ENCODE results near the gene SPEG. TPM values are rescaled to one million over a fixed set of nuclear protein-coding genes. Genes with fewer than 3 reads are reported as not detected.

SPEG gene
- total RNA-seq, 1 experiment from 2014 or later = not detected

DNA sequence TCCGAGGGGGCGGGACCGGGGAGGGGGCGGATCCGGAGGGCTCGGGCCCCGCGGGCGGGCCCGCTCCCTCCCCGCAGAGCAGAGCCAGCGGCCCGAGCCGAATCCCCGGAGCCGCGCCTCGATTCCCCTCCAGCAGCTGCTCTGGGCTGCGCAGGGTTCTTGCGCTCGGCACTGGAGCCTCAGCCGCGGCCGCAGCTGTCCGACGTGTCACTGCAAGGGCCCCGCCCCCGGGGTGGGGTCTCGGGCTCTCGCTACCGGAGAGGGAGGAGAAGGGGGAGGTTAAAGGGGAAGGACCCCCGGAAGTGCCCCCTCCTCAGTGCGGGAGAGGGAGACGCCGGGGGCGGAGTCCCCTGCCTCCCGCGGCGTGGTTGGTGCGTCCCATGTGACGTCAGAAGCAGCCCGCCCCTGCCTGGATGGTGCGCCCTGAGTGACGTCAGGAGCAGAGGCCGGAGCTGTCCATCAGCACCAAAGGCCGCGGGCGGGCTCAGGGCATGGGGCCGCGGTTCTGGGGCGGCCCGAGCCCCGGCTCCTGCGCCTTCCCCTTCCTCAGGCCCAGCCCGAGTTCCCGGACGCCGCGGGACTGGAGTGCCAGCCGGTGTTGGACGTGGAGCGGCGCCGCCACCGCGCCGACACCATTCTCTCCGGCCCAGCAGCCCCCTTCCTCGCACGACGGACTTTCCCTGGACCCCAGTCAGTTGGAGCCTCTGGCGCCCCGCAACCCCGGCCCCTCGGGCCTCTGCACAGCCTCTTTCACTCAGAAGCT is 109.1 kb downstream of the SPEG start, which contains the start of the genes CHPF and TMEM198:
CHPF (minus strand) TSS at position 214 of the 763 bp plus-strand sequence. CDS start 271 bp downstream, outside the sequence.
TMEM198 (plus strand) TSS at position 433 of the 763 bp plus-strand sequence. CDS start 700 bp downstream, outside the sequence.
- Histone ChIP-seq H3K9me2 (replicated peaks; ENCODE audit: insufficient read depth, low read length) (no peaks in the 10 kb centered on the region), H4K20me1 (ENCODE audit: insufficient read depth, low read depth, low read length) (peaks cover 10% of the 10 kb centered on the region), H3K4me2 (ENCODE audit: low read depth, low read length, poor library complexity, severe bottlenecking) (peak within 1 kb of the TSS; percentile 98), H3K9ac (ENCODE audit: low read length) (peak within 1 kb of the TSS; percentile 93), H3K36me3 (ENCODE audit: insufficient read depth, low read length) (peaks cover 9% of the 10 kb centered on the region; the same call in 1 of the 2 replicates), H3K79me2 (ENCODE audit: low read length) (peaks cover 9% of the 10 kb centered on the region), H2AFZ (ENCODE audit: low read length) (peak within 1 kb of the TSS; percentile 69; the same call in 1 of the 2 replicates), H3K4me3 (ENCODE audit: low read length) (peak within 1 kb of the TSS; percentile 99), H3K4me1 (ENCODE audit: low read length) (peaks cover 23% of the 10 kb centered on the region), H3K27me3 (ENCODE audit: low read length) (no peaks in the 10 kb centered on the region), H3K27ac (ENCODE audit: low read length) (peak within 1 kb of the TSS; percentile 60), H3K9me3 (ENCODE audit: low read length) (no peaks in the 10 kb centered on the region)
- DNase-seq = peak; percentile 99

DNA sequence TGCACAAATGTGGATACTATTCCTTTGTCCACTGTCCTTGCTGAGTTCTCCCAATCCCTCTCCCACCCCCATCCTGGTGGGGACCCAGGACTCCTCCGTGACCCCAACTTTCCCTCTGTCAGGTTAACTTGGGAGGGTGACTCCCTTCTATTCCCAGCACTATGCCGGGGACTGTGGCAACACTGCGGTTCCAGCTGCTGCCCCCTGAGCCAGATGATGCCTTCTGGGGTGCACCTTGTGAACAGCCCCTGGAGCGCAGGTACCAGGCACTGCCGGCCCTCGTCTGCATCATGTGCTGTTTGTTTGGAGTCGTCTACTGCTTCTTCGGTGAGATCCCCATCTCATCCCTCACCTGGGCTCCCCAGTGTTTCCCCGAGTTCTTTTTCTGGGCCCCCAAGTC is 109.9 kb downstream of the SPEG start:
- DNase-seq = no peak
- peak overlapping the region; percentile 63 for H3K9ac ChIP-seq (ENCODE audit: low read length)
- peaks cover 9% of the 10 kb centered on the region for H3K79me2 ChIP-seq (ENCODE audit: low read length)
- H3K27me3 ChIP-seq (ENCODE audit: low read length) = no peaks in the 10 kb centered on the region
- H3K36me3 ChIP-seq (ENCODE audit: insufficient read depth, low read length) = peaks cover 9% of the 10 kb centered on the region; the same call in 1 of the 2 replicates
- peaks cover 10% of the 10 kb centered on the region for H4K20me1 ChIP-seq (ENCODE audit: insufficient read depth, low read depth, low read length)
- H3K4me2 ChIP-seq (ENCODE audit: low read depth, low read length, poor library complexity, severe bottlenecking) = peak overlapping the region; percentile 98
- H3K27ac ChIP-seq (ENCODE audit: low read length) = no peak overlapping the region
- H3K9me2 ChIP-seq (replicated peaks; ENCODE audit: insufficient read depth, low read length) = no peaks in the 10 kb centered on the region
- H2AFZ ChIP-seq (ENCODE audit: low read length) = no peak overlapping the region
- peak overlapping the region; percentile 71; the same call in 1 of the 2 replicates for H3K4me3 ChIP-seq (ENCODE audit: low read length)
- H3K4me1 ChIP-seq (ENCODE audit: low read length) = peaks cover 23% of the 10 kb centered on the region
- H3K9me3 ChIP-seq (ENCODE audit: low read length) = no peaks in the 10 kb centered on the region

DNA sequence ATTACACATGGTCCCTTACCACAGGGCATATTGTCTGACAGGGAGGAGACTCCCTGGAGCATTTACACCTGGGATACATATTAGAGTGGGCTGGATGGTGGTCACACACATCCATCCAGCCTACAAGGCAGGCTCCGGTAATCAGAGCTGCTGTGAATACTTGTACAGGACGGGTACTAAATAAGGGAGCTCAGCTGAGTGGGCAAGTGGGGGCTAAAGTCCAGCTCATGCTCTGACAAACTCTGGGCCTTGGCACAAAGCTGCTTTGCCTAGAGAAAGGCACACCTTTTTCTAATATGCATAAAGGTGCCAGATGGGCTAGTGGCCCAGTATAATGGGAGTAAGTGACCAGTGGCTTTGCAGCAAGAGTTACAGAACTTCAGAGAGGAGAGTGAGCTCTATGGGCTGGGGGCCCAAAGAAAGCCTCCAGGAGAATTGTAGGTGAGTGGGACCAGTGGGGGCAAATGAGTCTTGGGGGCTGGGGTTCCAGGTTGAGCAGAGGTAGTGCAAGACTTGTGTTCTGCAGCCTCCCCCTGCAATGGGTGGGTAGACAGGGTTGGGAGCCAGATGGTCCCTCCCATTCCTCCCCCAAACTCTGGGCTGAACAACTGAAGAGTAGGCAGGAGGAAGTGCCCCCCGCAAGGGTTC is 110.8 kb downstream of the SPEG start:
- no peak for DNase-seq
- peaks cover 23% of the 10 kb centered on the region for H3K4me1 ChIP-seq (ENCODE audit: low read length)
- no peak overlapping the region for H3K27ac ChIP-seq (ENCODE audit: low read length)
- H3K9me3 ChIP-seq (ENCODE audit: low read length) = no peaks in the 10 kb centered on the region
- H3K9ac ChIP-seq (ENCODE audit: low read length) = no peak overlapping the region
- H3K9me2 ChIP-seq (replicated peaks; ENCODE audit: insufficient read depth, low read length) = no peaks in the 10 kb centered on the region
- H3K36me3 ChIP-seq (ENCODE audit: insufficient read depth, low read length) = peaks cover 9% of the 10 kb centered on the region; the same call in 1 of the 2 replicates
- no peaks in the 10 kb centered on the region for H3K27me3 ChIP-seq (ENCODE audit: low read length)
- peaks cover 10% of the 10 kb centered on the region for H4K20me1 ChIP-seq (ENCODE audit: insufficient read depth, low read depth, low read length)
- H3K4me3 ChIP-seq (ENCODE audit: low read length) = no peak overlapping the region
- peaks cover 9% of the 10 kb centered on the region for H3K79me2 ChIP-seq (ENCODE audit: low read length)
- no peak overlapping the region for H2AFZ ChIP-seq (ENCODE audit: low read length)
- no peak overlapping the region for H3K4me2 ChIP-seq (ENCODE audit: low read depth, low read length, poor library complexity, severe bottlenecking)

DNA sequence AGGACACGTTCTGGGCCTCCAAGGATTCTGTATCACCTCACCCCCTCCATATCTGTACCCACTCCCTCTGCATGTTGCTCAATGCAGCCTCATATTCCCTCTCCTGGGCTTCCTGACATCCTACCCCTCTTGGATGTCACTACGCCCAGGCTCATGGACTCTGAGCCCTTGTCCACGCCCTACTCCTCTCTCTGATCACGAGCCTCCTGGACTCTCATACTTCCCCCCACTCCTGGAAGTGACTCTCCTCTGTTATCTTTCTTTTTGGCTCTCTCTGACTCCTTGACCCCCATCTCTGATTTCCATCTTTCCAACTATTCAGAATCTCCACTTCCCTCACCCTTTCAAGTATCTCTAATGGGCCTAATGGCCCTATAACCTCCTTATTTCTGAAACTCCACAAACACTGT is 111.3 kb downstream of the SPEG start:
- Histone ChIP-seq H3K4me1 (ENCODE audit: low read length) (peaks cover 23% of the 10 kb centered on the region), H4K20me1 (ENCODE audit: insufficient read depth, low read depth, low read length) (peaks cover 10% of the 10 kb centered on the region), H2AFZ (ENCODE audit: low read length) (no peak overlapping the region), H3K36me3 (ENCODE audit: insufficient read depth, low read length) (peaks cover 4% of the 10 kb centered on the region; the same call in 1 of the 2 replicates), H3K27ac (ENCODE audit: low read length) (no peak overlapping the region), H3K4me2 (ENCODE audit: low read depth, low read length, poor library complexity, severe bottlenecking) (no peak overlapping the region), H3K27me3 (ENCODE audit: low read length) (no peaks in the 10 kb centered on the region), H3K79me2 (ENCODE audit: low read length) (peaks cover 9% of the 10 kb centered on the region), H3K9ac (ENCODE audit: low read length) (no peak overlapping the region), H3K4me3 (ENCODE audit: low read length) (no peak overlapping the region), H3K9me2 (replicated peaks; ENCODE audit: insufficient read depth, low read length) (no peaks in the 10 kb centered on the region), H3K9me3 (ENCODE audit: low read length) (no peaks in the 10 kb centered on the region)
- DNase-seq = no peak

DNA sequence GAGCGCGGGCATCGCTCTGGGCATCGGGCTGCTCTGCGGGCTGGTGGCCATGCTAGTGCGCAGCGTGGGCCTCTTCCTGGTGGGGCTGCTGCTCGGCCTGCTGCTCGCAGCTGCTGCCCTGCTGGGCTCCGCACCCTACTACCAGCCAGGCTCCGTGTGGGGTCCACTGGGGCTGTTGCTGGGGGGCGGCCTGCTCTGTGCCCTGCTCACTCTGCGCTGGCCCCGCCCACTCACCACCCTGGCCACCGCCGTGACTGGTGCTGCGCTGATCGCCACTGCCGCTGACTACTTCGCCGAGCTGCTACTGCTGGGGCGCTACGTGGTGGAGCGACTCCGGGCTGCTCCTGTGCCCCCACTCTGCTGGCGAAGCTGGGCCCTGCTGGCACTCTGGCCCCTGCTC is 113.0 kb downstream of the SPEG start:
- no peak for DNase-seq
- H3K9me2 ChIP-seq (replicated peaks; ENCODE audit: insufficient read depth, low read length) = no peaks in the 10 kb centered on the region
- no peak overlapping the region for H3K4me2 ChIP-seq (ENCODE audit: low read depth, low read length, poor library complexity, severe bottlenecking)
- H3K27ac ChIP-seq (ENCODE audit: low read length) = no peak overlapping the region
- no peaks in the 10 kb centered on the region for H3K36me3 ChIP-seq (ENCODE audit: insufficient read depth, low read length)
- H2AFZ ChIP-seq (ENCODE audit: low read length) = no peak overlapping the region
- H3K79me2 ChIP-seq (ENCODE audit: low read length) = peaks cover 2% of the 10 kb centered on the region; the same call in 1 of the 2 replicates
- no peak overlapping the region for H3K4me3 ChIP-seq (ENCODE audit: low read length)
- no peak overlapping the region for H3K9ac ChIP-seq (ENCODE audit: low read length)
- H3K4me1 ChIP-seq (ENCODE audit: low read length) = peaks cover 10% of the 10 kb centered on the region
- H3K9me3 ChIP-seq (ENCODE audit: low read length) = no peaks in the 10 kb centered on the region
- H4K20me1 ChIP-seq (ENCODE audit: insufficient read depth, low read depth, low read length) = peaks cover 5% of the 10 kb centered on the region
- no peaks in the 10 kb centered on the region for H3K27me3 ChIP-seq (ENCODE audit: low read length)

Other genes starting within 250 kb of the SPEG start
- gene ZFAND2B, start 228.1 kb upstream of the SPEG start, total RNA-seq (2014; rRNA removed; shearing (Covaris generic); ENCODE audit: low replicate concordance) = 28.0 and 37.6 TPM in 2 replicates
- 14.3 and 28.4 TPM in 2 replicates for gene ABCB6, start 215.9 kb upstream of the SPEG start, total RNA-seq (2014; rRNA removed; shearing (Covaris generic); ENCODE audit: low replicate concordance)
- gene ATG9A, start 205.2 kb upstream of the SPEG start, total RNA-seq (2014; rRNA removed; shearing (Covaris generic); ENCODE audit: low replicate concordance) = 16.6 and 25.9 TPM in 2 replicates
- gene ANKZF1, start 205.0 kb upstream of the SPEG start, total RNA-seq (2014; rRNA removed; shearing (Covaris generic); ENCODE audit: low replicate concordance) = 159 and 230 TPM in 2 replicates
- 4.3 and 6.4 TPM in 2 replicates for gene GLB1L, start 189.4 kb upstream of the SPEG start, total RNA-seq (2014; rRNA removed; shearing (Covaris generic); ENCODE audit: low replicate concordance)
- 22.8 and 30.7 TPM in 2 replicates for gene STK16, start 189.4 kb upstream of the SPEG start, total RNA-seq (2014; rRNA removed; shearing (Covaris generic); ENCODE audit: low replicate concordance)
- not detected in 2 replicates for gene TUBA4B, start 181.6 kb upstream of the SPEG start, total RNA-seq (2014; rRNA removed; shearing (Covaris generic); ENCODE audit: low replicate concordance)
- gene TUBA4A, start 180.9 kb upstream of the SPEG start, total RNA-seq (2014; rRNA removed; shearing (Covaris generic); ENCODE audit: low replicate concordance) = 32.6 and 61.8 TPM in 2 replicates
- 30.9 and 55.8 TPM in 2 replicates for gene DNAJB2, start 155.5 kb upstream of the SPEG start, total RNA-seq (2014; rRNA removed; shearing (Covaris generic); ENCODE audit: low replicate concordance)
- not detected in 2 replicates for gene PTPRN, start 125.4 kb upstream of the SPEG start, total RNA-seq (2014; rRNA removed; shearing (Covaris generic); ENCODE audit: low replicate concordance)
- gene RESP18, start 102.1 kb upstream of the SPEG start, total RNA-seq (2014; rRNA removed; shearing (Covaris generic); ENCODE audit: low replicate concordance) = not detected in 2 replicates
- 74.6 and 77.9 TPM in 2 replicates for gene DNPEP, start 46.9 kb upstream of the SPEG start, total RNA-seq (2014; rRNA removed; shearing (Covaris generic); ENCODE audit: low replicate concordance)
- gene DES, start 16.5 kb upstream of the SPEG start, total RNA-seq (2014; rRNA removed; shearing (Covaris generic); ENCODE audit: low replicate concordance) = not detected in 2 replicates
- 10.5 and 17.1 TPM in 2 replicates for gene GMPPA, start 64.0 kb downstream of the SPEG start, total RNA-seq (2014; rRNA removed; shearing (Covaris generic); ENCODE audit: low replicate concordance)
- gene ASIC4, start 79.6 kb downstream of the SPEG start, total RNA-seq (2014; rRNA removed; shearing (Covaris generic); ENCODE audit: low replicate concordance) = 0.32 TPM in 1 of 2 replicates, not detected in the other
- 25.5 and 44.5 TPM in 2 replicates for gene CHPF, start 109.0 kb downstream of the SPEG start, total RNA-seq (2014; rRNA removed; shearing (Covaris generic); ENCODE audit: low replicate concordance)
- 2.7 and 3.2 TPM in 2 replicates for gene TMEM198, start 109.2 kb downstream of the SPEG start, total RNA-seq (2014; rRNA removed; shearing (Covaris generic); ENCODE audit: low replicate concordance)
- not detected in 2 replicates for gene OBSL1, start 136.7 kb downstream of the SPEG start, total RNA-seq (2014; rRNA removed; shearing (Covaris generic); ENCODE audit: low replicate concordance)
- not detected in 2 replicates for gene INHA, start 137.5 kb downstream of the SPEG start, total RNA-seq (2014; rRNA removed; shearing (Covaris generic); ENCODE audit: low replicate concordance)
- gene STK11IP, start 163.0 kb downstream of the SPEG start, total RNA-seq (2014; rRNA removed; shearing (Covaris generic); ENCODE audit: low replicate concordance) = 19.8 and 24.0 TPM in 2 replicates
- not detected in 2 replicates for gene SLC4A3, start 192.8 kb downstream of the SPEG start, total RNA-seq (2014; rRNA removed; shearing (Covaris generic); ENCODE audit: low replicate concordance)

All from Karpas-422 (cell line).